GM18508 (cell line): ENCODE data around the gene TRAIP.
A peak's percentile ranks its signal among the peaks of the same experiment; 100 is the strongest.
"Not testable (repeated sequence)": the region's sequence is repeated elsewhere in the genome, so short reads cannot be mapped to it uniquely, and the experiment has no call there.

Experiments used
- ATAC-seq: cut with Tn5 transposase; IDR thresholded peaks from one replicate; pipeline ENCODE4 v1.9.1; 2021; ENCODE audit warnings: moderate number of reproducible peaks; ENCODE audit not compliant: insufficient read depth, unreplicated experiment

TRAIP gene

GRCh38 chr3:49856181-49857005 is at the start of gene TRAIP:
TSS of gene TRAIP (minus strand) at chr3:49856564. CDS start at chr3:49856453, 111 bp downstream.
- peak; percentile 60 for ATAC-seq

- not testable (repeated sequence) for ATAC-seq
These were observed 48.1 kb upstream of the TRAIP start for GRCh38 chr3:49904448-49904847.

- ATAC-seq = no peak
These were observed 47.4 kb upstream of the TRAIP start, which contains the start of gene MST1R for GRCh38 chr3:49903451-49904424. TSS of gene MST1R (minus strand) at chr3:49903873. CDS start at chr3:49903609, 264 bp downstream.

- no peak for ATAC-seq
These were observed 46.4 kb upstream of the TRAIP start for GRCh38 chr3:49902511-49903345.

- no peak for ATAC-seq
These were observed 45.3 kb upstream of the TRAIP start for GRCh38 chr3:49901366-49902339.

GRCh38 chr3:49900491-49901153 is 44.3 kb upstream of the TRAIP start:
- ATAC-seq = no peak

- ATAC-seq = no peak
These were observed 43.5 kb upstream of the TRAIP start for GRCh38 chr3:49899815-49900214.

GRCh38 chr3:49898991-49899390 is 42.6 kb upstream of the TRAIP start:
- ATAC-seq = no peak

- ATAC-seq = no peak
These were observed 40.0 kb upstream of the TRAIP start for GRCh38 chr3:49896345-49896744.

GRCh38 chr3:49895791-49896190 is 39.4 kb upstream of the TRAIP start:
- no peak for ATAC-seq

- ATAC-seq = no peak
These were observed 32.9 kb upstream of the TRAIP start for GRCh38 chr3:49889296-49889695.

- no peak for ATAC-seq
These were observed 30.5 kb upstream of the TRAIP start for GRCh38 chr3:49886922-49887265.

GRCh38 chr3:49883998-49884397 is 27.6 kb upstream of the TRAIP start:
- no peak for ATAC-seq

GRCh38 chr3:49882166-49882565 is 25.8 kb upstream of the TRAIP start:
- ATAC-seq = no peak

- no peak for ATAC-seq
These were observed 24.4 kb upstream of the TRAIP start for GRCh38 chr3:49880581-49881315.

- no peak for ATAC-seq
These were observed 23.4 kb upstream of the TRAIP start for GRCh38 chr3:49879721-49880120.

- no peak for ATAC-seq
These were observed 22.3 kb upstream of the TRAIP start for GRCh38 chr3:49878686-49879085.

GRCh38 chr3:49877716-49878115 is 21.4 kb upstream of the TRAIP start:
- ATAC-seq = no peak
